Fibroblast of peridontal ligament (primary cell): ENCODE results near the gene MRPL46.

Experiments used
- DNase-seq: peaks from one replicate; pipeline ENCODE4 v3.0.0-alpha.2; 2010; ENCODE audit errors: extremely low read depth

The MRPL46 gene

GRCh38 chr15:88467073-88467934 is at the start of gene MRPL46, which contains the start of gene MRPS11:
TSS of gene MRPL46 (minus strand) at chr15:88467388. CDS start at chr15:88467377, 11 bp downstream.
TSS of gene MRPS11 (plus strand) at chr15:88467708. CDS start at chr15:88467718, 10 bp downstream.
- peak; percentile 86 for DNase-seq

GRCh38 chr15:88513195-88513594 is 46.0 kb upstream of the MRPL46 start:
- peak; percentile 25 for DNase-seq

- DNase-seq, result no peak
These were observed 45.4 kb upstream of the MRPL46 start for GRCh38 chr15:88512601-88513000.

- no peak for DNase-seq
These were observed 44.9 kb upstream of the MRPL46 start for GRCh38 chr15:88512078-88512477.

- no peak for DNase-seq
These were observed 44.0 kb upstream of the MRPL46 start for GRCh38 chr15:88511161-88511560.

GRCh38 chr15:88509964-88510363 is 42.8 kb upstream of the MRPL46 start:
- no peak for DNase-seq

- DNase-seq, result no peak
These were observed 42.1 kb upstream of the MRPL46 start for GRCh38 chr15:88509321-88509720.

- no peak for DNase-seq
These were observed 39.4 kb upstream of the MRPL46 start for GRCh38 chr15:88506628-88507027.

GRCh38 chr15:88505721-88506120 is 38.5 kb upstream of the MRPL46 start:
- DNase-seq, result no peak

GRCh38 chr15:88504445-88504844 is 37.3 kb upstream of the MRPL46 start:
- DNase-seq, result no peak

- no peak for DNase-seq
These were observed 31.8 kb upstream of the MRPL46 start for GRCh38 chr15:88498996-88499395.

GRCh38 chr15:88497109-88497765 is 30.0 kb upstream of the MRPL46 start:
- DNase-seq, result no peak

GRCh38 chr15:88493844-88494243 is 26.7 kb upstream of the MRPL46 start:
- no peak for DNase-seq

- DNase-seq, result no peak
These were observed 24.0 kb upstream of the MRPL46 start for GRCh38 chr15:88491158-88491557.

- no peak for DNase-seq
These were observed 22.8 kb upstream of the MRPL46 start for GRCh38 chr15:88490036-88490435.

GRCh38 chr15:88489321-88489720 is 22.1 kb upstream of the MRPL46 start:
- DNase-seq, result no peak

GRCh38 chr15:88487796-88488523 is 20.8 kb upstream of the MRPL46 start:
- DNase-seq, result no peak

- DNase-seq, result no peak
These were observed 20.1 kb upstream of the MRPL46 start for GRCh38 chr15:88487178-88487795.

- peak; percentile 83 for DNase-seq
These were observed 17.6 kb upstream of the MRPL46 start for GRCh38 chr15:88484682-88485331.

- DNase-seq, result no peak
These were observed 15.1 kb upstream of the MRPL46 start for GRCh38 chr15:88482263-88482662.

- DNase-seq, result no peak
These were observed 13.8 kb upstream of the MRPL46 start for GRCh38 chr15:88480981-88481380.
